Nephron (organoid): ENCODE measurements around the gene PHRF1.

Experiments used
- H3K27ac Mint-ChIP-seq, 3 experiments: 2 replicates each; pipeline ENCODE4 v1.8.0; 2020; ENCODE audit warnings: mixed read lengths in 3 of 3, mild to moderate bottlenecking in 2 of 3, moderate library complexity in 1 of 3
- H3K27me3 Mint-ChIP-seq: 2 replicates; pipeline ENCODE4 v1.8.0; 2021; ENCODE audit warnings: low read depth, mild to moderate bottlenecking, moderate library complexity, mixed read lengths
- H3K36me3 Mint-ChIP-seq: 2 replicates; pipeline ENCODE4 v1.8.0; 2020; ENCODE audit warnings: low read depth, mixed read lengths
- H3K4me1 Mint-ChIP-seq: 2 replicates; pipeline ENCODE4 v1.8.0; 2020; ENCODE audit warnings: mixed read lengths
- H3K4me3 Mint-ChIP-seq, 3 experiments: 2 replicates each; pipeline ENCODE4 v1.8.0; 2020; ENCODE audit warnings: mild to moderate bottlenecking in 3 of 3, mixed read lengths in 3 of 3, moderate library complexity in 2 of 3
- H3K9me3 Mint-ChIP-seq: 2 replicates; pipeline ENCODE4 v1.8.0; 2020; ENCODE audit warnings: mixed read lengths
- TF ChIP-seq, protein P1 (sequence below), 3 experiments: fragments of 200-600 bp; sonication (generic); IDR thresholded peaks; one replicate each; pipeline ENCODE4 v1.5.0; 2021; ENCODE audit warnings: antibody characterized with exemption in 3 of 3; ENCODE audit not compliant: unreplicated experiment in 3 of 3

Gene PHRF1

DNA sequence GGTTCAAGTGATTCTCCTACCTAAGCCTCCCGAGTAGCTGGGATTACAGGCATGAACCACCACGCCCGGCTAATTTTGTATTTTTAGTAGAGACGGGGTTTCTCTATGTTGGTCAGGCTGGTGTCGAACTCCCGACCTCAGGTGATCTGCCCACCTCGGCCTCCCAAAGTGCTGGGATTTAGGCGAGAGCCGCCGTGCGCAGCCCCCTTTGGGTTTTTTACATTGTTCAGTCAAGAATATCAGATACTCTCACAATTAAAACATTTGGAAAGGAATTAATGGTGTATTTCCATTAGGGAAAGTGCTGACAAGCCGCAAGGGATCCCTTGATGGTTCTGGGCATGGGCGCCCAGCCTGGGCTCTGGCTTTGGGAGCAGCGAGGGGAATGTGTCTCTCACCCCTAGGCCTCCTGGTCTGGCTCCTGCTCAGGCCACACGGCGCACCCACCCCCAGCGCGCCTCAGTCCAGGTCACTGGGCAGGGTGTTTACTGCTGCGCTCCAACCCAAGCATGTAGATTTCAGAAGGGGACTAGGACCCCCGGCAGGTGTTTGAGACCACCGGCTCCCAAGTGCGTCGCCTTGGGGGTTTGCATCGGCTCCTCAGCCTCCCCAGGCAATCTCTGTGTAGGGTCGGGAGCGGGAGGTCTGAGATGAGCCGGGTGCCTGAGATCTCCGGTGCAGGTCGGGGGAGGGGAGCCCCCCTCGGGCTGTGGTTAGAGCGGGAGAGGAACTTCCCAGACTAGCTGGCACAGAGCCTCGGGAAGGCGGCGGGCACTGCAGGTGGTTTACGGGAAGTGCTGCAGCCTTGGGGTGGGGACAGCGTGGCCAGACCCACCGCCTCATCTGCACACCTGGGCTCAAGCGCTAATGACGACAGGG lies 40.3 kb downstream of the PHRF1 start:
- no peak overlapping the region for H3K27ac Mint-ChIP-seq

DNA sequence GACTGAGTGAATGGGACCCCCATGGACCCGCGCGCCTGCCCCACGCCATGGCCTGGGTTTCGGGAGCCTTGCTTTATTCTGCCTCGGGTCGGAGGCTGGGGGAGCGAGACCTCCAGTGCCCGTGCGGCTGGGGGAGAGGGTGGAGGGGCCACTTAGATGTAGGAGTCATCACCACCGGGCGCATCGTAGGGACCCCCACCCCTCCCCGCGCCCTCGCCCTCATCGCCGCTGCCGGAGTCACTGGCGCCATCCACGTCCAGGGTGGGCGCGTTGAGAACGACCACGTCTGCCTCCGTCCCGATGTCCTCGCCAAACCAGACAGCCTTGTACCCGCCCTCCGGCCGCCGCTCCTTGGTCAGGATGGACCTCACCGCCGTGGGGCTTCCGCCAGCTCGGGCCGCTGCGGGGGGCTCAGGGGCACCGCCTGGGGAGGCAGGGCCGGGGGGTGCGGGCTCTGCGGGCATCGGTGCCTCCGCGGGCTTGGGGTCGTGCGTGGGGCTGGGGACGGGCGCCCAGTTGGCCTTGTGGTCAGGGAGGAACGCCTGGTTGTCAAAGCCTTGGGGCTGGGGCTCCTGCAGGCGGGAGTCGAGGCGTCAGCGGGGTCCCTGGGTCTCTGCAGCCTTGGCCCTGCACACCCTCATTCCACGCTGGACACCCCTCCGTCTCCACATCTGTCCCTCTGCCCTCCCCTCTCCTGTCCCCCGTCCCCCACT lies 41.1 kb downstream of the PHRF1 start:
- Mint-ChIP-seq H3K27me3 (no peaks in the 10 kb centered on the region), H3K27ac (no peak overlapping the region), H3K36me3 (peaks cover 2% of the 10 kb centered on the region), H3K9me3 (no peaks in the 10 kb centered on the region), H3K4me3 (no peak overlapping the region), H3K4me1 (peaks cover 7% of the 10 kb centered on the region)
- TF ChIP-seq, protein P1, sequence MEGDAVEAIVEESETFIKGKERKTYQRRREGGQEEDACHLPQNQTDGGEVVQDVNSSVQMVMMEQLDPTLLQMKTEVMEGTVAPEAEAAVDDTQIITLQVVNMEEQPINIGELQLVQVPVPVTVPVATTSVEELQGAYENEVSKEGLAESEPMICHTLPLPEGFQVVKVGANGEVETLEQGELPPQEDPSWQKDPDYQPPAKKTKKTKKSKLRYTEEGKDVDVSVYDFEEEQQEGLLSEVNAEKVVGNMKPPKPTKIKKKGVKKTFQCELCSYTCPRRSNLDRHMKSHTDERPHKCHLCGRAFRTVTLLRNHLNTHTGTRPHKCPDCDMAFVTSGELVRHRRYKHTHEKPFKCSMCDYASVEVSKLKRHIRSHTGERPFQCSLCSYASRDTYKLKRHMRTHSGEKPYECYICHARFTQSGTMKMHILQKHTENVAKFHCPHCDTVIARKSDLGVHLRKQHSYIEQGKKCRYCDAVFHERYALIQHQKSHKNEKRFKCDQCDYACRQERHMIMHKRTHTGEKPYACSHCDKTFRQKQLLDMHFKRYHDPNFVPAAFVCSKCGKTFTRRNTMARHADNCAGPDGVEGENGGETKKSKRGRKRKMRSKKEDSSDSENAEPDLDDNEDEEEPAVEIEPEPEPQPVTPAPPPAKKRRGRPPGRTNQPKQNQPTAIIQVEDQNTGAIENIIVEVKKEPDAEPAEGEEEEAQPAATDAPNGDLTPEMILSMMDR (IDR thresholded peaks at IDR 0.05; ENCODE audit: unreplicated experiment in 3 of 3), result no peak

More for the DNA sequence above, 40.3 kb downstream of the PHRF1 start:
- no peaks in the 10 kb centered on the region for H3K27me3 Mint-ChIP-seq
- TF ChIP-seq, protein P1 (IDR thresholded peaks at IDR 0.05; ENCODE audit: unreplicated experiment in 3 of 3), result no peak
- H3K36me3 Mint-ChIP-seq, result peaks cover 8% of the 10 kb centered on the region
- H3K4me1 Mint-ChIP-seq, result peaks cover 14% of the 10 kb centered on the region
- H3K4me3 Mint-ChIP-seq, result peak overlapping the region in 2 of 3 experiments; percentile 82
- H3K9me3 Mint-ChIP-seq, result no peaks in the 10 kb centered on the region

DNA sequence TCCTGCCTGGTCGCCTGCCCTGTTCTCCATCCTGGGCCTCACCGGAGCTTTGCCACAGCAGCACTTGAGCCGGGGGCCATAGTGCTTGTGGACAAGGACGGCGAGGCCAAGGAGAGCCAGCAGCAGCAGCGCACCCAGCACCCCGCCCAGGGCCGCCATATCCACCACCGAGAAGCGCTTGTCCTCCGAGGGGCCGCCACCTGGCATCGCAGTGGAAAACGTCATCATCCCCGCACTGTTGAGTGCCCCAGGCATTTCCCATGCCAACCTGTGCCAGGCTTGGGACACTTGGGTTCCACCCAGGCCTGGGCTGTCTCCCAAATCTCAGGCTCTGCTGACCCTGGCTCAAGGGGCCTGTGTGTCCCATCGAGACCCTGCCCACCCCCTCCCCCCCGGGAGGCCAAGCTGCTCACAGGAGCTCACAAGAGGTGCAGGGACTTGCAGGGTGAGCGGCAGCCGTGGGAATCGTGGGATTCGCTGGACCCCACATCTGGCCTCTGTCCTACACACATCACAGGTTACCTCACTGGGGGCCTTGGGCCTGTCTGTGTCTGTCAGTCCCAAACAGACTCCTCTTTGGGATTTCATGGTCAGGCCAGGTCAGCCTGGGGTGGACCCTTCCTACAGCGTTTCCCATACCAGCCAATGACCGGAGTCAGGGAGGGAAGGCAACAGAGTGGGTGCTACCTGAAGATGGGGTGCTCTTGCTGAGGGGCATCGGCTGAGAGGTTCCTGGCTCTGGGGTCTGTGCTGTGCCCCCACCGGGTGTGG lies 41.8 kb downstream of the PHRF1 start:
- Mint-ChIP-seq H3K4me1 (peaks cover 5% of the 10 kb centered on the region), H3K9me3 (no peaks in the 10 kb centered on the region), H3K36me3 (no peaks in the 10 kb centered on the region), H3K27me3 (peaks cover 2% of the 10 kb centered on the region), H3K4me3 (no peak overlapping the region), H3K27ac (no peak overlapping the region)
- TF ChIP-seq, protein P1 (IDR thresholded peaks at IDR 0.05; ENCODE audit: unreplicated experiment in 3 of 3), result no peak

DNA sequence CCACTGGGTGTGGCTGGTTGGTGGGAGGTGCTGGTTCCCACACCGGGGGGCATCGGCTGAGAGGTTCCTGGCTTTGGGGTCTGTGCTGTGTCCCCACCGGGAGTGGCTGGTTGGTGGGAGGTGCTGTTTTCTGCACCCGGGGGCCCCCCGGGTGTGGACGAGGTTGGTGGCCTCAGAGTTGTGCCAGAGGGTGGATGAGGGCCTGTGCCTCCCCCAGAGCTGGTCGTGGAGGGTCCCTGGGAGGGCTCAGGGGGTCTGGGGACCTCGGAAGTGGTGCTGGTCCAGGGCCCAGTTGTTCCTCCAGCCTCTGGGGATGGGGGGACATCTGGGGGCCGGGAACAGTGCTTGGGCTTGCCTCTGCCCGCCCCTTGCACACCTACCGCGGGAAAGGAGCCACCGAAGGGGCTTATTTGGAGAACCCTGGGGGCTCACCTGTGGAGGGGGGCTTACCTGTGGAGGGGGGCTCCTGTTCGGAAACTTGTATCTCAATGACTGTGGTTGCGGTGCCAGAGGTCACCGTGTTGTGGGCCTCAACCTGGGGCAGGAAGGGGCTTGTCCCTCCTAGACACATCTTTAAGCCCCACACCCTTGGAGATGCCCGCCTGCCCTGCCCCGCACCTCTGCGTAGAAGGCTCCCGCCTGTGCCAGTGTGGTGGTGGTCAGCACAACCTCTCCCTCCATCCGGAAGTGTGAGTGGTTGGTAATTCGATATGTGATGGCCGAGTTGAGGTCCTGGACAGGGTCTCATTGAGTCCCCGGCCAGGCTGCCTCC lies 42.8 kb downstream of the PHRF1 start:
- TF ChIP-seq, protein P1 (IDR thresholded peaks at IDR 0.05; ENCODE audit: unreplicated experiment in 3 of 3), result no peak
- peaks cover 5% of the 10 kb centered on the region for H3K4me1 Mint-ChIP-seq
- H3K36me3 Mint-ChIP-seq, result no peaks in the 10 kb centered on the region
- H3K4me3 Mint-ChIP-seq, result peak overlapping the region in 1 of 3 experiments; percentile 14
- H3K27ac Mint-ChIP-seq, result no peak overlapping the region
- H3K9me3 Mint-ChIP-seq, result no peaks in the 10 kb centered on the region
- H3K27me3 Mint-ChIP-seq, result peaks cover 9% of the 10 kb centered on the region

DNA sequence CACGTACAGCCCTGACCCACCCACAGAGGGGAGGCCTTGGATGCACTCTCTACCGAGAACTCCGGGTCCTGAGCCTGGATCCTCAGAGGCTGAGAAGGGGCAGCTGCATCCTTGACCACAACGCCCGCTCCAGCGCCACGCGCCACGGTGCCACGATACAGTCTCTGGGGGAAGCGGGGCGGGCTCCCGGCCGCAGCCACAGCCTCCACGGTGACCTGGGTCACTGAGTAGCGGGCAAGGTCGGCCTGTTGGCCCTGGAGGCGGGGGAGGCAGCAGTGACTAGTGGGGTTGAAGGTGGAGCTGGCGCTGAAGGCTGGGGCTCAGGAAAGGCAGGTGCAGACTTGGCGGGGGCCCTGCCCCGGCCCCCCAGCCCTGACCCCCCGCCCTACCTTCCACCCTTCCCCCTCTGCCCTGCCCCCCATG lies 43.4 kb downstream of the PHRF1 start:
- H3K36me3 Mint-ChIP-seq, result no peaks in the 10 kb centered on the region
- peak overlapping the region in 1 of 3 experiments; percentile 14 for H3K4me3 Mint-ChIP-seq
- peaks cover 9% of the 10 kb centered on the region for H3K27me3 Mint-ChIP-seq
- TF ChIP-seq, protein P1 (IDR thresholded peaks at IDR 0.05; ENCODE audit: unreplicated experiment in 3 of 3), result no peak
- H3K4me1 Mint-ChIP-seq, result peaks cover 5% of the 10 kb centered on the region
- no peak overlapping the region for H3K27ac Mint-ChIP-seq
- no peaks in the 10 kb centered on the region for H3K9me3 Mint-ChIP-seq
